Measurements from ENCODE around the gene CNOT6. TPM values are rescaled to one million over a fixed set of nuclear protein-coding genes. Genes with fewer than 3 reads are reported as not detected.
"Not testable (repeated sequence)": the region's sequence is repeated elsewhere in the genome, so short reads cannot be mapped to it uniquely, and the experiment has no call there.

CNOT6 gene
- total RNA-seq, 1 experiment from 2014 or later = 20.9 TPM

DNA sequence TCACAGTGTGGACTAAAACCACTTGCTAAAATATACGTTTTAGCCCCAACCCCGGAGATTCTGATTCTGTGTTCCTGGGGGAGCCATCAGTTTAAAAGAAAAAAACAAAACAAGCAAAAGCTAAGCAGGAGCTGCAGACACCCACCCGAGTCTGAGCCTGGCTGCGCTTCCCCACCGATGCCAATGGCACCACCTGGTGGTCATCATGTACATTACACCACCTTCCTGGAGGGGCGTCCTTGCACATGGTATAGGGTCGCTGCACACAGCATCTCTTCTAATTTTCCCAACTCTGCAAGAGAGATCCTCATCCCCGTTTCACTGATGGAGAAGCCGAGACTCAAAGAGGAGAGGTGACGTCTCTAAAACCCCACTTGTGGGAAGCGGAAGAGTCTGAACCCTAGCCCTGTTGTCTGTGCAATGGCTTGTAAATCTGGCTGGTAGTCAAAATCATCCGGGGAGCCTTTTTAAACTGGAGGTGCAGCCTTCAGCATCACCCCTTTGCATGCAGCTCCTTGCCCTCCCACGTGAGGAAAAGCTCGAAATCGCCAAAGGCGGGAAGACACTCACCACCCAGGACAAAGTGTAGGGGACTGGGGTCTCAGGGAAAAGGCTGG, 23.1 kb upstream of the CNOT6 start:
- DNase-seq (ENCODE audit: low read depth) = peak; percentile 46

DNA sequence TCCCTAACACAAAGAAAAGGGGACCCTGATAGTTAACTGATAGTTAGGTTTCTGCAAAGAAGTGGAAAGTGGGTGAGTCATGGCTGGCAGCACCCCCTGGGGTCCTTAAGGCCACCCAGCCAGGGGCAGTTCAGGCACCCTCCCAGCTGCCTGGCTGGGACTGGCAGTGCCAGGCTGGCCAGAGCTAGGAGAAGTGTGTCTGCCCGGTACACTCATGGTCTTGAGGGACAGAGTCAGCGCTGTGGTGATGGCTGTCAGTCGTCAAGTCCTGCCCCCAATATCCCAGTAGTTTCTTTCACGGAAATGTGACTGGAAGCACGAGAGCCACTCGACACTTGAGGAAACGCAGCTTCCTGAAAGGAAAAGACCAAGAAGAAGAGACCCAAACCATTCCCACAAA, 22.3 kb upstream of the CNOT6 start:
- no peak for DNase-seq (ENCODE audit: low read depth)

DNA sequence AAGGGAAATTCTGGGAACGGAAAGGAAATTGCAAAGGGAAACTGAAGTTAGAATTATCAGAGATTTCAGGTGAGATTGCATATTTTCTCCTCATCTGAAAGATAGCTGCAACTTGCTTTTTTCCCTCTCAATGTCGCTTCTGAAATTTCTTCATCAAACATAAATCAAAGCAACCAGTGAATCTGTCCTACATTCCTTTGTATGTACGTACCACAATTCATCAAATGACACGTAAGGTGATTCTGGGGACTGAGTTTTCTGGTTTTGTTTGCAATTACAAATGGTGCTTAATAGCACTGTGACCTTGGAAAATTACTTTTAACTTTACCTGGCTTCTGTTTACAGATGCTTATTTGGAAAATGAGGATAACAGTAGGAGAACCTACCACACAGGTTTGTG, 21.9 kb upstream of the CNOT6 start:
- no peak for DNase-seq (ENCODE audit: low read depth)

DNA sequence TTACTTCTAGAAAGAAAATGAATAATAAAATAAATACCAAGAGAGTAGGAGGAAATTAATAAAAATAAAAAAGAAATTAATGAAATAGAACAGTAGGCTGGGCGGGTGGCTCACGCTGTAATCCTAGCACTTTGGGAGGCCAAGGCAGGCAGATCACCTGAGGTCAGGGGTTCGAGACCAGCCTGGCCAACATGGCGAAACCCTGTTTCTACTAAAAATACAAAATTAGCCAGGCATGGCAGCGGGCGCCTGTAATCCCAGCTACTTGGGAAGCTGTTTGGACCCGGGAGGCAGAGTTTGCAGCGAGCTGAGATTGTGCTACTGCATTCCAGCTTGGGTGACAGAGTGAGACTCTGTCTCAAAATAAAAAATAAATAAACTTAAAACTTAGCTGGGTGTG, 20.8 kb upstream of the CNOT6 start:
- DNase-seq (ENCODE audit: low read depth) = not testable (repeated sequence)

DNA sequence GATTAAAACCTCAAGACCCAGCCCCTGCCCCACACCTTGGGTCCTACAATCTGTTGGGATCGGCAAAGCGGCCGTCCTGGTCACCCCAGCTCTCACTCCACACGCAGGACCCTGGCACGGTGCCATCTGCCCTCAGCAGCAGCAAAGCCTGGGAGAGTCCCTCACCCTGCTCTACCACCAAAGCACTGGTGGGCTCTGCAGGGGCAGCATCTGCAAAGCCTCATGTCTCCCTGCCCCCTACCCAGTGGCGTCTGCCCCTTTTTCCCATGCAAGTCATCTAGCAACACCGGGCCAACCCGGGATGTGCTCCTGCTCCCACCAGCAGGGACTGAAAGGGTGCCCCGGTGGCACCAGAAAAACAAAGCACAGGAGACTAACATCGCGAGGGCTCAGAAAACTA, 19.6 kb upstream of the CNOT6 start:
- no peak for DNase-seq (ENCODE audit: low read depth)

DNA sequence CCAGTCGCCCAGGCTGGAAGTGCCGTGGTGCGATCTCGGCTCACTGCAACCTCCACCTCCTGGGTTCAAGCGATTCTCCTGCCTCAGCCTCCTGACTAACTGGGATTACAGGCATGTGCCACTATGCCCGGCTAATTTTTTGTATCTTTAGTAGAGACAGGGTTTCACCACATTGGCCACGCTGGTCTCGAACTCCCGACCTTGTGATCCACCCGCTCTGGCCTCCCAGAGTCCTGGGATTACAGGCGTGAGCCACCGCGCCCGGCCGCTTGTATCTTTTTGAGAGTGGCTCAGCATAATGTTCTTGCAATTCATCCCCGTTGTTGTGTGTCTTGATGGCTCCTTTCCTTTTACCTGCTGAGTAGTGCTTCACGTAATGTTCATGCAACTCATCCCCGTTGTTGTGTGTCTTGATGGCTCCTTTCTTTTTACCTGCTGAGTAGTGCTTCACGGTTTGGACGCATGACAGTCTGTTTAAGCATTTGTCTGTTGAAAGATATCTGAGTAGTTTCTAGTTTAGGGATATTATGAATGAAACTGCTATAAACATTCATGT, 18.1 kb upstream of the CNOT6 start:
- DNase-seq (ENCODE audit: low read depth) = not testable (repeated sequence)

DNA sequence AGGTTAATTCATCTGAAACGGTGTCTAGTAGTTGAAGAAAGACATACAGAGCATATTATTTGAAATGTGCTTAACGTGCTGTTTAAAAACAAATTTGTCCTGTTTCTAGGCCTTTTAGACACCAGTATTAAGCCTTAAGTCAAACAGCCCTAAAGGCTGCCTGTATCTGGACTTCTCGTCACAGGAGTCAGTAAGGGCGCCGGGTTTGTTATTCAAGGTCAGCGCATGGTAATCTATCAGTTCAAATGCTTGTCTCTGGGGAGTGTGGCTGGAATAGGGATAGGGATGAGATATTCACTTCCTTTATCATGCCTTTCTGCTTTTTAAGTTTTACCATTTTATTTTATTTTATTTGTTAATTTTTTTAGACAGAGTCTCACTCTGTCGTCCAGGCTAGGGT, 9.4 kb upstream of the CNOT6 start:
- DNase-seq (ENCODE audit: low read depth) = no peak

DNA sequence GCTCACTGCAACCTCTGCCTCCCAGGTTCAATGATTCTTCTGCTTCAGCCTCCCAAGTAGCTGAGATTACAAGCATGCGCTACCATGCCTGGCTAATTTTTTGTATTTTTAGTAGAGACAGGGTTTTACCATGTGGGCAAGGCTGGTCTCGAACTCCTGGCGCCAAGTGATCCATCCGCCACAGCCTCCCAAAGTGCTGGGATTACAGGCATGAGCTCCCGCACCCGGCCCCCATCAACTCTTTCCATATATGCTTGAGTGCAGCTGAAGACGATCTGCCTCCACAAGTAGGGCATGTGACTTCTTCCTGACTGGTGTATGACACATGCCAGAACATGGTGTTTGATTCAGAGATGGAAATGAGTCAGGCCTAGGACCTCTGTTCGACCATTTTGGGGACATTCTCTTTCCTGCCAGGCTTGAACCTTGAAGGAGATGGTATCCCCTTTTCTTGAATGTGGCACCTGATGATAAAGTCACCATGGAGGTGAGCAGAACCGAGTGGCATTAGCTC, 7.5 kb upstream of the CNOT6 start:
- DNase-seq (ENCODE audit: low read depth) = peak; percentile 48

DNA sequence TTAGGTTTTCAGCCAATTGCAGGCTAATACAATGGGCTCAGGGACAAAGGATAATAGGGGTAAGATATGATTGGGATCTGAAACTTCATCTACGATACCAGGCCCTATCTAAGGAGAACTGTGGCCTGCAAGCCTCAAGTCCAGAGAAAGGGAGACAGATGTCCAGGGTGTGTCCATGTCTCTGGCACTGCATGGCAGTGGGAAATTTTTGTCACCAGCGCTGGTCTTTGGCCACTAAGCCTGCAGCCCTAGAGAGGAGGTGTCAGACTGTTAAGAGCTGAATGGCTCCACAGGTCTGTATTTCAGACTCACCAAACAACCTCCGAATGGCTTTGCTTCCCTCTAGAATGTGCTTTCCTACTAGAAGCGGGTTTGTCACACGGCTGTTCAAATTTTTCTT, 6.6 kb upstream of the CNOT6 start:
- no peak for DNase-seq (ENCODE audit: low read depth)

DNA sequence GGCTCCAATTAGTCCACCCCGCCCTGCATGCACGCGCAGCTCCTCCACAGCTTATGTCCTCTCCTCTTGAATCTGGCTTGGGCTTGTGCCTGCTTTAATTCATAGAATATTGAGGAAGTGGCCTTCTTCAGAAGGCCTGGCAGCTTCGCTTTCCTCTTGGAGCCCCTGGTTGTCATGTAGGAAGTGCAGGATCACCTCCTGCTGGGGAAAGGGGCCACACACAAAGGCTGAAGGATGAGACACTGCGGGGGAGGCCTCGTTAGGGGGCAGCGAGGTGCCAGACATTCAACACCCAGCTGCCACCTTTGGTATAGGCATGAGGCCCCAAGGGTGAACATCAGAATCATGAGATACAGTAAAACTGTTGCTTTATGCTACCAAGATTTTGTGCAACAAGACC, 2.7 kb upstream of the CNOT6 start:
- no peak for DNase-seq (ENCODE audit: low read depth)

DNA sequence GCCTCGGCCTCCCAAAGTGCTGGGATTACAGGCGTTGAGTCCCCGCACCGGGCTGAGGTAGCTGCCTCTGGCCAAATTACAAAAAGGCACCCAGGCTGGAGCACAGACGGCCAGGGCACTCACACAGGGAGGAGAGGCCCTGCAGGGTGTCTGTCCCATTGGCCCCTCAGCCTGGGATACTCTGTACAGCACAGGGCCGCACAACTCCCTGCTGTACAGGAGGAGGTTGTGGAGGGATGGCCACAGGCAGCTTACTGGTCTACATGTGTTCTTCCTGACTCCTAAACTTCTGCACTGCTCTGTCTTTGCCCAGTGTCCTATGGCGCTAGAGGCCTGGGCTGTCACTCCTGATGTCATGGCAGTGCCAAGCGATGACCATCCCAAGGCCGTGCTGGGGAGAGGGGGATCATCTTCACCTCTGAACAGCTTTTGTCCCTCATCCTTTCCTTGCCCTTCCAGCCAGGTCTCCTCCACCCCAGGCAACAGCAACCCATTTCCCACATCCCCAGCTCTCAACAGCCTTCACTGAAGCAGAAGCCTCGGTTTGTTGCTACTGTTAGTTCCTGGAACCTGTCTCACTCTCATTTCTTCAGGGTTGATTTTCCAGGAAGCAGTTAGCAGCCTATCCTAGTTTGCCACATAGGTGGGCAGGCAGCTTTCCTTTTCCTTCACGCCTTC, 1.8 kb upstream of the CNOT6 start:
- DNase-seq (ENCODE audit: low read depth) = no peak

DNA sequence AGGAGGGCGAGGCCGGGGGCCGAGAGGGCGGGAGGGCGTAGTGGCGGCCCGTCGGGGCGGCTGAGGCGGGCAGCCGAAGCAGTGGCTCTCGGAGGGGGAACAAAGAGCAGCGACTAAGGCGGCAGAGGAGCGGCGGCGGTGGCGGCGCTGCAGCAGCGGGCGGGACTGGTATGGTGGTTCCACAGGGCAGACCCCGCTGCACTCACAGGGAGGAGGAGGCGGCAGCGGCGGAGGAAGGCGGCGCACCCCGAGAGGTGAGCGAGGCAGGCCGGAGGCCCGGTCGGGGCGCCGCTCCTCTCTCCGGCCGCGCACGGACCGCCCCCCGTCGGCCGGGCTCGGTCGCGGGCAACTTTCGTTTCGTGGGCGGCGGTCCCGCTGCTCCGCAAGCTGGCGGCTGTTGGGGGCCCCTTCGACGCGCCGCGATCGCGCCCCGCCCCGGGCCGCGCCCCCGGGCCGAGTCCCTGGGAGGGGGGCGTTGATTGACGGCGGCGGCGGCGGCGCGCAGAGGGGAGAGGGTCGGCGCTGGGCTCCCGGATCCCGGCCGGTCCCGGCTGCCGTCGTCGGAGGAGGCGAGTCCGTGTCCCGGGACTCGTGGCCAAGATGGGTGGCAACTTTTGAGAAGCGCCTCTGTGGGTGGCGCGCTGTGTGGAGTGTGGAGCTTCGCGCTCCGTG, 467 bp downstream of the CNOT6 start:
- DNase-seq (ENCODE audit: low read depth) = no peak

DNA sequence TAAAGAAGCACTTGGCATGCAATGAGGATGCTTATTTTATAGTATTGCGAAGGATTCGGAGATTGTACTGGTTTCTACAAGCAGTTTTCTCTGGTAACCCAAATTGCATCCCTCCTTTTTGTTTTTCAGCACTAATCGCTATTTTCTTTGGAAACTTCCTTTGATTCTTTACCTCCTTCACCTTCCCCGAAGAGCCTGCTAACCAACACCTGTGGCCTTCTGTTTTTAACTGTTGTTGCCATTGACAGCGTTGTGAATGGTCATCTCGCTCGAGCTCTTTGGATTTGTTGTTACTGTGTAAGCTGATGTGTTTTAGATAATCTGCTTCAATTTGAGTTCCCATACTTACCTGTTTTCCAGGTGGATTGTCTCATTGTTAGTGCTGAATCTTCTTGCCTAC, 1.1 kb downstream of the CNOT6 start:
- DNase-seq (ENCODE audit: low read depth) = no peak

DNA sequence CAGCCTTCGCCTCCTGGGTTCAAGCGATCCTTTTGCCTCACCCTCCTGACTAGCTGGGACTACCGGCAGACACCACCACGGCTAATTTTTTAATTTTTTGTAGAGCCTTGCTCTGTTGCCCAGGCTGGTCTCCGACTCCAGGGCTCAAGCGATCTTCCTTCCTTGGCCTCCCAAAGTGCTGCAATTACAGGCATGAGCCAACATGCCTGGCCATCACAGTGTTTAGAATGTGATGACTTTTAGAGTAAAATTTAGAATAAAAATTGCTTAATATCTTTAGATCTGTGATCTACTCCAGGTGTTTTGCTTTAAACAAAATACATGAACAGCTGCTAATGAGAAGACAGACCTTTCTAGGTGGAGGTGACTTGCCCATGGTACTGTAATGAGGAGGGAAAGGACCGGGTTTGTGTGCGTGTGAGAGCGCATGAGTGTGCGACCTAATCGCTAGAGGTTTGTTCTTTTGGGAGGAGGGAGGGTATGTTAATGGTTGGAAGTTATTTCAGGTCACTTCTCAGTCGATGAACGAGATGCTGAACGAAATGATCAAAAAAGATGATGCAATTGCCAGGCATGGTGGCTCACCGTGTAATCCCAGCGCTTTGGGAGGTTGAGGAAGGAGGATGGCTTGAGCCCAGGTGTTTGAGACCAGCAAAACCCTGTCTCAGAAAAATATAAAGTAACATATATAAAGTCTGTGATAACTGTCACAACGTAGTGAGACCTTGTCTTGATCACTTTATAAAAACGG, 2.0 kb downstream of the CNOT6 start:
- no peak for DNase-seq (ENCODE audit: low read depth)

DNA sequence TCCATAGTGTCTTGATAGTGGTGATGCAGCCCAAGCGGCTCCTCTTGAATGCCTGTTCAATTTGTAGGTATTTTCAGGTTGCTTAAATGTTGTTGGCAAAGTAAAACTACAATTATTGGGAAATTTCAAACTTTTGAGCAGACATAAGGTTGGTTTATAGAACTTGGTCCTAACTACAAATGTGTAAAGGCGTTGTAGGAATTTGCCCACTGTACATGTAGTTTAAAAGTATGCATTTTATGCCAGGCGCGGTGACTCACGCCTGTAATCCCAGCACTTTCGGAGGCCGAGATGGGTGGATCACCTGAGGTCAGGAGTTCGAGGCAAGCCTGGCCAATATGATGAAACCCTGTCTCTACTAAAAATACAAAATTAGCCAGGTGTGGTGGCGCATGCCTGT, 2.6 kb downstream of the CNOT6 start:
- not testable (repeated sequence) for DNase-seq (ENCODE audit: low read depth)

DNA sequence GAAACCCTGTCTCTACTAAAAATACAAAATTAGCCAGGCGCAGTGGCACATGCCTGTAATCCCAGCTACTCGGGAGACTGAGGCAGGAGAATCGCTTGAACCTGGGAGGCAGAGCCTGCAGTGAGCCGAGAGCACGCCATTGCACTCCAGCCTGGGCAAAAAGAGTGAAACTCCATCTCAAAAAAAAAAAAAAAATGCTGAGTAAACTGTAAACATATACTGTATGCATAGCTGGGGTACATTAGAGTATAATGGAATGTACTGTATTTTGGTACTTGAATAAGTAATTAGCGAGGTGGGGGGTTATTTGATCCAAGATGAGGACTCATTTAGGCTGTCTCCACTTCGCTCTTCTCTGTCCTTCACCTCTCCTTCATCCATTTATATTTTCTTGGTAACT, 3.7 kb downstream of the CNOT6 start:
- not testable (repeated sequence) for DNase-seq (ENCODE audit: low read depth)

DNA sequence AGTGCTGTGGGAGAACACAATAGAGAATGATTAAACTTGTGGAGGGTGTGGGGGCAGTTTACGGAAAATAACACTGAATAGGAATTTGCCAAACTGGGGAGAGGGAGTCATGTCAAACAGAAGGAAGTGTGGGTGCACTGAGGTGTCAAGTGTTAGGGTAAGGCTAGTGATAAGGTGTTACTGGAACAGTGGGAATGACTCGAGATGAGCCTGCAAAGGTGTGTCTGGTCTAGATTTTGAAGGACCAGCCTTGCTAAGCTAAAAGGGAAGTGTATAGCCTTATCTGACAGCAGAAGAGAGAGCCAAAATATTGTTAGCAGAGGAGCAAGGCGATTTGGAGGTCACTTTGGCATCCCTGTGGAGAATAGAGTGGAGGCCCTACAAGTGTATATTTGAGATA, 4.2 kb downstream of the CNOT6 start:
- no peak for DNase-seq (ENCODE audit: low read depth)

DNA sequence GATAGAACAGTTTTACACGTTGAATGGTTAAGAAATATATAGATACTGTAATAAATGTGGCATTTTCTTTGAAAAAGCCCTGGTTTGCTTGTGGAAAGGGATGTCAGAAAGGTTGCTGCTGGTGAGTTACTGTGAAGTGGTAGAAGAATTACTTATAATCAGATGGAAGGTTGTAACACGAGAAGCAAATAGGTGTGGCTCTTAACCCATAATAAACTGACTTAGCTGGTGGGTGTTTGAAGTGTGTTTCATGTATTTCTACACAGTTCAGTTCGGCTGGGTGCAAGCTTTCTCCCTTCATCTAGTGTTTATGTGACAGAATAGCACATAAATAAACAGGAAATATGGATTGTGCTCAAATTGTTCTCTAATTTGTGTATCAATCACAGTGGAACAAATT, 5.5 kb downstream of the CNOT6 start:
- no peak for DNase-seq (ENCODE audit: low read depth)

DNA sequence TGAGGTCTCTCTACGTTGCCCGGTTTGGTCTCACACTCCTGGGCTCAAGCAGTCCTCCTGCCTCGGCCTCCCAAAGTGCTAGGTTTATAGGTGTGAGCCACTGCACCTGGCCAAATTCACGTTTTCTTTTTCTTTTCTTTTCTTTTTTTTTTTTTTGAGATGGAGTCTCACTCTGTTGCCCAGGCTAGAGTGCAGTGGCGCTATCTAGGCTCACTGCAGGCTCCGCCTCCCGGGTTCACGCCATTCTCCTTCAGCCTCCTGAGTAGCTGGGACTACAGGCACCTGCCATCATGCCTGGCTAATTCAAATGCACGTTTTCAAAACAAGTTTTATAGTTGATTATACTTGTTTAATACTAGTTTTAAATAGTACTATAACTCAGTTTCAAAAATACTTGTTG, 6.1 kb downstream of the CNOT6 start:
- DNase-seq (ENCODE audit: low read depth) = not testable (repeated sequence)

DNA sequence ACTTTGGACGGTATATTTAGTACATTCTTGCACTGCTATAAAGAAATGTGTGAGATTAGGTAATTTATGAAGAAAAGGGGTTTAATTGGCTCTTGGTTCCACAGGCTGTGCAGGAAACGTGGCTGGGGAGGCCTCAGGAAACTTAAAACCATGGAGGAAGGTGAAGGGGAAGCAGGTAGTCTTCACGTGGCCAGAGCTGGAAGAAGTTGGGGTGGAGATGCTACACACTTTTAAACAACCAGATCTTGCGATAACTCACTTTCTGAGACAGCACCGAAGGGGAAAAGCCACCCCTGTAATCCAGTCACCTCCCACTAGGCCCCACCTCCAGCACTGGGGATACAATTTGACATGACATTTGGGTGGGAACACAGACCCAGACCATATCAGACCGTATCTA, 13.5 kb downstream of the CNOT6 start:
- no peak for DNase-seq (ENCODE audit: low read depth)

DNA sequence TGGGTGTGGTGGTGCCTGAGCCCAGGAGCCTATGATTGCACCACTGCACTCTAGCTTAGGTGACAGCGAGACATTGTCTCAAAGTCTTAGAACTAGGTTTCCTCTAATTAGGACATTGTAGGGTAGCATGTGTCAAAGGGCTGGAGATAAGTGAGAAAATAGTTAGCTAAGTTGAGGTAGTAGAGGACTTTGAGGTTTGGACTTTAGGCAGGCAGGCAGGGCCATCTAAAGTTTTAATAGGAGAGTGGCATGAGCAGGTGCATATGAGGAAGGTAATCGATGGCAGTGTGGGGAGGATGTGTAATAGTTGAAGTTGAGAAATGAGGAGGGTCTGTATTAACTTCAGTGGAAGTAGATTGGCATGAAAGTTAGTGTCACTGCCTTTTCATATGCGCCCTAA, 21.1 kb downstream of the CNOT6 start:
- DNase-seq (ENCODE audit: low read depth) = no peak

DNA sequence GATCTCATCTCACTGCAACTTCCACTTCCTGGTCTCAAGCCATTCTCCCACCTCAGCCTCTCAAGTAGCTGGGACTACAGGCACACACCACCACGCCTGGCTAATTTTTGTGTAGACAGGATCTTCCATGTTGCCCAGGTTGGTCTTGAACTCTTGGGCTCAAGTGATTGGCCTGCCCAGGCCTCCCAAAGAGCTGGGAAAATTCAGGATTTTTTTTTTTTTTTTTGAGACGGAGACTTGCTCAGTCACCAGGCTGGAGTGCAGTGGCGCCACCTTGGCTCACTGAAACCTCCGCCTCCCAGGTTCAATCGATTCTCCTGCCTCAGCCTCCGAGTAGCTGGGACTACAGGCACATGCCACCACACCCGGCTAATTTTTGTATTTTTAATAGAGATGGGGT, 21.8 kb downstream of the CNOT6 start:
- DNase-seq (ENCODE audit: low read depth) = not testable (repeated sequence)

Measured in HT1080 (cell line).